AG09309 (cell line): ENCODE data around the gene TICAM1.
"Not testable (repeated sequence)": the region's sequence is repeated elsewhere in the genome, so short reads cannot be mapped to it uniquely, and the experiment has no call there.

Source experiments
- DNase-seq: peaks from one replicate; pipeline ENCODE4 v3.0.0-alpha.2; 2010; ENCODE audit warnings: low read depth
- H3K4me3 ChIP-seq: 2 replicates; pipeline ENCODE4 v1.5.1; 2011; ENCODE audit warnings: mild to moderate bottlenecking, low read depth, low read length, moderate library complexity; ENCODE audit not compliant: control insufficient read depth
- TF ChIP-seq, protein P1 (sequence below): IDR thresholded peaks from 2 replicates; pipeline ENCODE4 v1.5.1; 2011; ENCODE audit warnings: mild to moderate bottlenecking, low read depth, low read length, inconsistent platforms; ENCODE audit not compliant: insufficient read depth, control insufficient read depth; ENCODE audit errors: missing control alignments

TICAM1 gene

DNA sequence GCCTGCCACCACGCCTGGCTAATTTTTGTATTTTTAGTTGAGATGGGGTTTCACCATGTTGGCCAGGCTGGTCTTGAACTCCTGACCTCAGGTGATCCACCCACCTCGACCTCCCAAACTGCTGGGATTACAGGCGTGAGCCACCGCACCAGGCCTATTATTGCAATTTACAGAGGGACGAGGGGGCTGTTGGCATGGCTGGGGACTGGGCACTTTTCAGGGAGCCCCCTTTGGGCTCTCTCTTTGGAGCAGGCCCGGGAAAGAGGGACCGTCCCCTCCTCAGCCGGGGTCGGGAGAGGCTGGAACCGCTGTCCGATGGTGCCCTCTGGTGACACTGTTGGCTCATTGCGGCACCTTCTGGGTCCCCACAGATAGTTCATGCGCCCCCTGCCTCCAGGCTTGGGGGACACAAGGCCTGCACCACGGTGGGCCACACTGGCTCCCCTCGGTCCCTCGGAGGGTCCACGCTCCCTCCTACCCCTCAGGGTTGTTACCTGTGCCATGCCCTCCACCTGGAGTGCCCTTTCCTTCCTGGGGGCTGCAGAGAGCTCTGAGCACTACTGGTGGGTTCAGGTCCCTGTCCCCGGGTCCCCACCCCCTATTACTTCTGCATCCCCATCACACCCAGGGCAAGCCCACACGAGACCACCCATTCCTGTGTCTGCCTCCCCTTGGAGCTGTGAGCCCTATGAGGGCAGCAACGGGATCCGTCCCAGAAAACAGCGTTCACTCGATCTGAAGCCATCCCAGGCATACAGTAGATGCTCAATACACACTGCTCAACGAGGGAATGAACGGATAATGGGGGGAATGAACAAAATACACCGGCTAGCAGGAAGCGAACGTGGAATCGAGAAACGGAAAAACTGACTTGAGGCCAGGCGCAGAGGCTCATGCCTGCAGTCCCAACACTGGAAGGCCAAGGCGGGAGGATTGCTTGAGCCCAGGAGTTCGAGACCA is 27.5 kb downstream of the TICAM1 start:
- H3K4me3 ChIP-seq = no peak overlapping the region
- no peak for DNase-seq
- TF ChIP-seq, protein P1, sequence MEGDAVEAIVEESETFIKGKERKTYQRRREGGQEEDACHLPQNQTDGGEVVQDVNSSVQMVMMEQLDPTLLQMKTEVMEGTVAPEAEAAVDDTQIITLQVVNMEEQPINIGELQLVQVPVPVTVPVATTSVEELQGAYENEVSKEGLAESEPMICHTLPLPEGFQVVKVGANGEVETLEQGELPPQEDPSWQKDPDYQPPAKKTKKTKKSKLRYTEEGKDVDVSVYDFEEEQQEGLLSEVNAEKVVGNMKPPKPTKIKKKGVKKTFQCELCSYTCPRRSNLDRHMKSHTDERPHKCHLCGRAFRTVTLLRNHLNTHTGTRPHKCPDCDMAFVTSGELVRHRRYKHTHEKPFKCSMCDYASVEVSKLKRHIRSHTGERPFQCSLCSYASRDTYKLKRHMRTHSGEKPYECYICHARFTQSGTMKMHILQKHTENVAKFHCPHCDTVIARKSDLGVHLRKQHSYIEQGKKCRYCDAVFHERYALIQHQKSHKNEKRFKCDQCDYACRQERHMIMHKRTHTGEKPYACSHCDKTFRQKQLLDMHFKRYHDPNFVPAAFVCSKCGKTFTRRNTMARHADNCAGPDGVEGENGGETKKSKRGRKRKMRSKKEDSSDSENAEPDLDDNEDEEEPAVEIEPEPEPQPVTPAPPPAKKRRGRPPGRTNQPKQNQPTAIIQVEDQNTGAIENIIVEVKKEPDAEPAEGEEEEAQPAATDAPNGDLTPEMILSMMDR = peak; percentile 80

DNA sequence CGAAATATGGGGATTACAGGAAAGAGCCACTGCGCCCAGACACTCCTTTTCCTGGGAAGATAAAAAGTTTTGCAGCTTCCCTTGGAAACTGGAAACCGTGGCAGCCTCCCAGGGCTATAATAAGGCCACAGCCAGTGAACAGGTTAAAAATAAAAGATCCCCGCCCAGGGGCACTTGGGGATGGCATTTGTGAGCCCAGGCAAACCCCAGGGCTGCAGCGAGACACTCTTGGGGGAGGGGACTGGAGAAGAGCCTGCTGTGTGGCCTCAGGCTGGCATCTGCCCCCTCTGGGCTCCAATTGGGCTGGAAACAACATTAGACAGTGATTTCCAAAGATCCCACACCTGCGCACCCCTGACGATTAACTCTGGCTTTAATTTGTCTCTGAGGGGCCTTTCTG is 28.8 kb downstream of the TICAM1 start:
- H3K4me3 ChIP-seq = no peak overlapping the region
- TF ChIP-seq, protein P1 = no peak

DNA sequence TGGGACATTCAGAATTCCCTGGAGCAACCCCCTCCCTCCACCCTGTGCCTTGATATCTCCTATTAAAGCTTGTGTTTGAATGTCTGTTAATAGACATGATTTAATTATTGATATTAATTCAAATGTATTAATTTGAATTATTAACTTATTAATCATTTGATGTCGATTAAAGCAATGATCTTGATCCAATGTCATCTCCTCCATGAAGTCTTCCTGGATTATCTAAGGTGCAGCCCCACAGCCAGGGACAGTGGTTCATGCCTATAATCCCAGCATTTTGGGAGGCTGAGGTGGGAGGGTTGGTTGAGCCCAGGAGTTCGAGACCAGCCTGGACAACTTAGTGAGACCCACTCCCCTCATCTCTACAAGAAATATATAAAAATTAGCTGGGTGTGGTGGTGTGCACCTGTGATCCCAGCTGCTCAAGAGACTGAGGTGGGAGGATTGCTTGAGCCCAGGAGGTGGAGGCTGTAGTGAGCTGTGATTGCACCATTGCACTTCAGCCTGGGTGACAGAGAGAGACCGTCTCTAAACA is 30.4 kb downstream of the TICAM1 start:
- TF ChIP-seq, protein P1 = no peak
- H3K4me3 ChIP-seq = no peak overlapping the region
- DNase-seq = no peak

More for the DNA sequence above, 28.8 kb downstream of the TICAM1 start:
- no peak for DNase-seq

DNA sequence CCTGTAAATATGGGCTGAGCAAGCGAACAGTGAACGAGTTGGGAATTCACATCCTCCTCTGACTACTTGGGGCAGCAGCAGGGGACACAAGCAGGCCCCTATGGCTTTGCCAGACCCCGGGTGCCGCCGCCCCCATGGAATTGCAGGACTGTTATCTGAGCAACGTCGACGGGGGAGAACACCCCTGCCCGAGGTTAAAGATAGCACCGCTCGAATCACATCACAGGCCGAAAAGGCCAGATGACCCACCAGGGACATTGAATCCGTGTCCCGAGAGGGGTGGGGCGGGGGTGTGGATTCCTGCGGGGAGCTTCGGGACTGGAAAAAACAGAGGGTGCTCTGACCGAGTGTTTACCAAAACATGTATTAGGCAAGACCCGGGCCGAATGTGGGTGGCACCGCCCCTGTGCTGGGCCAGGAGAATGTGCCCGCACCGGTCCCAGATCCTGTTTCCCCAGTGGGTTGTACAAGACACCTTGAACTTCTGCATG is 30.9 kb downstream of the TICAM1 start:
- no peak for DNase-seq
- H3K4me3 ChIP-seq = no peak overlapping the region
- TF ChIP-seq, protein P1 = no peak

DNA sequence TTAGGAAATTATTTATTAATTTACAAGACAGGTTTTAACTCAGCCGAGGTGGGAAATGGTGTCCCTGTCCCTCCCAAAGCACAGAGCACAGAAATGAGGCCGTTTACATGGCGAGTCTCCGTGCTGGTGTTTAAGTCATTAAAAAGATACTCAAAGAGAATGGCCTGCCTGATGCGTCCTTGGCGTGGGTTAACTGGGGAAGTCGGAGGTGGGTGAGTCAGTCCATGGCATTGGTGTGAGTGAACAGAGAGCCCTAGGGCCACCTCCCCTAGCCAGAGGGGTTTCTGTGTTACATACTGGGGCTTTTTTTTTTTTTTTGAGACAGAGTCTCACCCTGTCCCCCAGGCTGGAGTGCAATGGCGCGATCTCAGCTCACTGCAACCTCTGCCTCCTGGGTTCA is 36.1 kb downstream of the TICAM1 start:
- DNase-seq = no peak
- TF ChIP-seq, protein P1 = no peak
- no peak overlapping the region for H3K4me3 ChIP-seq

DNA sequence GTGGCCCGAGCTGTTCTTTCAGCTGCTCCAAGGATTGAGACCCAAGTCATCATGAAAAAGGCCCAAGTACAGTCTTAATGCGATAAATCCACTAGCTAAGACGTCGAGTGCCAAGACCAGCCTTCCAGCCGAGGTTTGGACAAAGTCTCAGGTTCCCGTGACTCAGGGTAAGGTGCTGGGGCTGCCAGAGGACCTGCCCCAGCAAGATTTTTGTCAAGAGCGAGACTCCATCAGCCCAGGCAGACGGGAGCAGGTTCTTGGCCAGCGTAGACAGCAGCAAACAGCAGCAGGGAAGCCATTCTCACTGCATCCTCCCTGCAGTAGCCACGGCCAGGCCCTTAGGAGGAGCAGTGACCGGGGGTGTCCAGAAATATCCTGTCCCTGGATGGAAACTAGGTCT is 36.5 kb downstream of the TICAM1 start:
- no peak for DNase-seq
- TF ChIP-seq, protein P1 = no peak
- no peak overlapping the region for H3K4me3 ChIP-seq

DNA sequence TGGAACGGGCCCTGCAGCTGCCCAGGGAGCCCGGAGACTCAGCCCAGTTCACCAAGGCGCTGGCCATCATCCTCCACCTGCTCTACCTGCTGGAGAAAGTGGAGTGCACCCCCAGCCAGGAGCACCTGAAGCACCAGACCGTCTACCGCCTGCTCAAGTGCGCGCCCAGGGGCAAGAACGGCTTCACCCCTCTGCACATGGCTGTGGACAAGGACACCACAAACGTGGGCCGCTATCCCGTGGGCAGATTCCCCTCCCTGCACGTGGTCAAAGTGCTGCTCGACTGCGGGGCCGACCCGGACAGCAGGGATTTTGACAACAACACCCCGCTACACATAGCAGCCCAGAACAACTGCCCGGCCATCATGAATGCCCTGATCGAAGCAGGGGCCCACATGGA is 38.2 kb downstream of the TICAM1 start:
- not testable (repeated sequence) for DNase-seq, H3K4me3 ChIP-seq

DNA sequence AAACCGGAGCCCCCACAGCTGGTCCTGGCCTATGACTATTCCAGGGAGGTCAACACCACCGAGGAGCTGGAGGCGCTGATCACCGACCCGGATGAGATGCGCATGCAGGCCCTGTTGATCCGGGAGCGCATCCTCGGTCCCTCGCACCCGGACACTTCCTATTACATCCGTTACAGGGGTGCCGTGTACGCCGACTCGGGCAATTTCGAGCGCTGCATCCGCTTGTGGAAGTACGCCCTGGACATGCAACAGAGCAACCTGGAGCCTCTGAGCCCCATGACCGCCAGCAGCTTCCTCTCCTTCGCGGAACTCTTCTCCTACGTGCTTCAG is 38.7 kb downstream of the TICAM1 start:
- peak overlapping the region; percentile 75 for H3K4me3 ChIP-seq
- not testable (repeated sequence) for DNase-seq

DNA sequence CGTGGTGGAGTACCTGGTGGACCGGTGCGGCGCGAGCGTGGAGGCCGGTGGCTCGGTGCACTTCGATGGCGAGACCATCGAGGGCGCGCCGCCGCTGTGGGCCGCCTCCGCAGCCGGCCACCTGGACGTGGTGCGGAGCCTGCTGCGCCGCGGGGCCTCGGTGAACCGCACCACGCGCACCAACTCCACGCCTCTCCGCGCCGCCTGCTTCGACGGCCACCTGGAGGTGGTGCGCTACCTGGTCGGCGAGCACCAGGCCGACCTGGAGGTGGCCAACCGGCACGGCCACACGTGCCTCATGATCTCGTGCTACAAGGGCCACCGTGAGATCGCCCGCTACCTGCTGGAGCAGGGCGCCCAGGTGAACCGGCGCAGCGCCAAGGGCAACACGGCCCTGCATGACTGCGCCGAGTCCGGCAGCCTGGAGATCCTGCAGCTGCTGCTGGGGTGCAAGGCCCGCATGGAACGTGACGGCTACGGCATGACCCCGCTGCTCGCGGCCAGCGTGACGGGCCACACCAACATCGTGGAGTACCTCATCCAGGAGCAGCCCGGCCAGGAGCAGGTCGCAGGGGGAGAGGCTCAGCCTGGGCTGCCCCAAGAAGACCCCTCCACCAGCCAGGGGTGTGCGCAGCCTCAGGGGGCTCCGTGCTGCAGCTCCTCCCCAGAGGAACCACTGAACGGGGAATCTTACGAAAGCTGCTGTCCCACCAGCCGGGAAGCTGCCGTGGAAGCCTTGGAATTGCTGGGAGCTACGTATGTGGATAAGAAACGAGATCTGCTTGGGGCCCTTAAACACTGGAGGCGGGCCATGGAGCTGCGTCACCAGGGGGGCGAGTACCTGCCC is 39.3 kb downstream of the TICAM1 start:
- not testable (repeated sequence) for DNase-seq
- peak overlapping the region; percentile 75 for H3K4me3 ChIP-seq
